GM19239 (cell line): ENCODE results near the gene SNHG17.
"Not testable (repeated sequence)": the region's sequence is repeated elsewhere in the genome, so short reads cannot be mapped to it uniquely, and the experiment has no call there.

Experiments
- DNase-seq: peaks from one replicate; pipeline ENCODE4 v3.0.0; 2011; ENCODE audit warnings: low spot score; ENCODE audit not compliant: insufficient read length
- FAIRE-seq: peaks from 2 replicates; lab custom pipeline; 2011; peaks lifted over from hg19 to GRCh38; lab: Jason Lieb, UNC

SNHG17 gene

DNA sequence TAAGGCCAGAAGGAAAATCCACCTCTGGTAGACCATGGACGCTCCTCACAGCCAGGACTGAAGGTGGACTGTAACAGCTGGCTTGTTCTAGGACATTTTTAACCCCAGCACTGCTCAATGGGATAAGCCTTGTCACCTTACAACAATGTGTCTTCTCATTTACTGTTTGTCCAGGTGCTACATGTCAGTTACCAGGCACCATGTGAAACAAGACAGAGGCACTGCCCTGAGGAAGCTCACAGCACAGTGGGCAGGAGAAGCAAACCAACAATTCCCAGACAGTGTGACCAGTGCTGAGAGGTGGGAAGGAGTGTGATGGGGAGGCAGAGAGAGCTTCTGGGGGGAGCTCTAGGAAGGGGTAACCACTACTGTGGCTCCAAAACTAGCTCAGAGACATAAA is 10.7 kb downstream of the SNHG17 start:
- FAIRE-seq, result no peak
- no peak for DNase-seq

DNA sequence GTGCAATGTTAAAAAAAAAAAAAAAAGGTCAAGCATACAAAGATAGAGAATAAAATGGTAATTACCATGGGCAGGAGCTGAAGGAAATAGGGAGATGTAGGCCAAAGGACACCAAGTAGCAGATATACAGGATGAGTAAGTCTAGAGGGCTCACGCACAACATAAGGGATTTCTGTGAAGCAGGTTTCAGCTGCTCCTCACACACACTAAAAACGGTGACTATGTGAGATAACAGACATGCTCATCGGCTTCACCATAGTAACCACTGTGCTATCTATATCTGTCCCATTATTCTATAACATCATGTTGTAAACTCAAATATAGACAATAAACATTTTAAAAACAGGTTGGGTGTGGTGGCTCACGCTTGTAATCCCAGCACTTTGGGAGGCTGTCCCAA is 11.6 kb downstream of the SNHG17 start:
- no peak for FAIRE-seq
- DNase-seq, result no peak

- DNase-seq, result no peak
Measured at GRCh38 chr20:38421915-38422314, 13.2 kb downstream of the SNHG17 start.

DNA sequence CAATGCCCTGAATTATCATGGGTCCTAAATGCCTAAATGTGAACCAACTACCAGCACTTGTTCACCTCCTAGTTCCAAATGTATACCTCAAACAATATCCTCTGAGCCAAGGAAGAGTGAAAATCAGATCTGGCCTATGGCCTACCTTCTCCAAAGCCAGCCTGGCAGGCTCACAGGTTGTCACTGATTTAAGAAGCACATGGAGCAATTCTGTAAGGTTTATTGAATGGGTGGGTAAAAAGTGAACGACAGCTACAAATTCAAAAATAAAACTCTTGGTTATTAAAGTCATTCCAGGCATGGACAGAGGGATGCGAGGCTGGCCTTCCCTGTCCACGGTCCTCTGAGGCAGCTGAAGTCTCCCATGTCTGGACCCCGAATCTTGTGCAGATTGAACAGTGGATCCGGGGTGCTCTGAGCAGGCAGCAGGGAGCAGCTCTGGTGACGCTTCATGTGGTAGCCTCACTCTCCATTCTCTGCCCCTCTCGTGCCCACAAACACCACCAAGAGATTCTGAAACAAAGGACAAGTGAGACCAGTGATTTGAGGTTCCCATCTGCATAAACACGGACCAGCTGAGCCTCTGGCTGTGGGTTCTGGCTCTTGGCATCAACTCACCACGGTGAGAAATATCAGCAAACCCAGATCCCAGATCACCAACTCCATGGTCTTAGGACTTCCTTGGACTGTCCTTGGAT is 14.6 kb downstream of the SNHG17 start:
- DNase-seq (no peak), FAIRE-seq (no peak)

More at GRCh38 chr20:38421915-38422314, 13.2 kb downstream of the SNHG17 start:
- no peak for FAIRE-seq

DNA sequence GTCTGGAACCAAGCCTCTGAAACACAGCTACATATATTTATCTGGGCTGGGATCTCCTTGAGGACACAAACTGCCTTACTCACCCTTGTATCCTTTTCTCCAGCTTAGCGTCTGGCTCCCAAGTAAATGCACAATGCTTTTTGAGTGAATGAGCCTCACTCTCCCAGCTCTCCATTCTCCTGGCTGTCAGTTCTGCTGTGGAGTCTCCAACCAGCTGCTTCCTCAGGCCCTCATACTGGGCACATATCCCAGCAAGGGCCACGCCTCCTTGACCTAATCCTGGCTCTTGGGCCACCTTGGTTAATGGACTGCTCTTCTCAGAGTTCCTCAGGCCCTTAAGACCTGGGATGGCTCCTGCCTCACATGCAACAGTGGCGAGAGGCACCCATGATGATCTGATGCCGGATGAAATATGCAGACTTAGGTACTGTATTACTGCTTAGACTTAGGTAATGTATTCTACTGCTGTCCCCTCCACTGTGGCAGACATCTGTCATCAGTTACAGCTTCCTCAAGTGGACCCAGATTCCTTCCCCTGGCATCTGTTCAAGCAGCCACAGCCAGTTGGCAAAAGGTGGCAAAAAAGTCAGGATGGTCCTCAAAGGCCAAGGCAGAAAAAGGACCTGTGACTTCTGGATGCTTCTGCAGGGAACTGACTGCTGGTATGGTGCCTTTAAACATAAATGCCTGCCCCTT is 16.5 kb downstream of the SNHG17 start:
- no peak for DNase-seq
- FAIRE-seq, result no peak

DNA sequence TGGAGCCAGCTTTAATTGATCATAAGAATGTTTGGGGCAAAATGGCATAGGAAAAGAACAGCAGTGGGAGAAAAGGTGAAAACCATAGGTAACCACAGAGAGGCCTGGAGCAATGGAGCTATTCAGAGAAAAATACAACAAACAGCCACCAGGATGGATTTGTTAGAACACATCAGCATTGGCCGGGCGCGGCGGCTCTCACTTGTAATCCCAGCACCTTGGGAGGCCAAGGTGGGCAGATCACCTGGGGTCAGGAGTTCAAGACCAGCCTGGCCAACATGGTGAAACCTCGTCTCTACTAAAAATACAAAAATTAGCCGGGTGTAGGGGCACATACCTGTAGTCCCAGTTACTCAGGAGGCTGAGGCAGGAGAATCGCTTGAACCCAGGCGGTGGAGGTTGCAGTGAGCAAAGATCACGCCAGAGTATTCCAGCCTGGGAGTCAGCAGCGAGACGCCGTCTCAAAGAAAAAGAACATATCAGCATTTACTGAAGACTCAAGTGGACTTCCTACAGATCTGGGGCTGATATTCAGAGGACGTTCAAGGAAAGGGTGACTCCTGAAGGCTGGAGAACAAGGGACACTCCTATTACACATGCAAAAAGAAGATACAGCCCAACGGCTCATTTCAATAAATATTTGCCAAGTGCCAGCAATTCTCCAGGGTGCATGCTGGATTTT is 20.2 kb downstream of the SNHG17 start:
- DNase-seq (no peak), FAIRE-seq (no peak)

- DNase-seq, result no peak
- FAIRE-seq, result no peak
Measured at GRCh38 chr20:38412877-38413577, 22.1 kb downstream of the SNHG17 start.

DNA sequence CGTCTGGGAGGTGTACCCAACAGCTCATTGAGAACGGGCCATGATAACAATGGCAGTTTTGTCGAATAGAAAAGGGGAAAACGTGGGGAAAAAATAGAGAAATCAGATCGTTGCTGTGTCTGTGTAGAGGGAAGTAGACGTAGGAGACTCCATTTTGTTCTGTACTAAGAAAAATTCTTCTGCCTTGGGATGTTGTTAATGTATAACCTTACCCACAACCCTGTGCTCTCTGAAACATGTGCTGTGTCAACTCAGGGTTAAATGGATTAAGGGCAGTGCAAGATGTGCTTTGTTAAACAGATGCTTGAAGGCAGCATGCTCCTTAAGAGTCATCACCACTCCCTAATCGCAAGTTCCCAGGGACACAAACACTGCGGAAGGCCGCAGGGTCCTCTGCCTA is 27.3 kb downstream of the SNHG17 start:
- not testable (repeated sequence) for DNase-seq, FAIRE-seq

DNA sequence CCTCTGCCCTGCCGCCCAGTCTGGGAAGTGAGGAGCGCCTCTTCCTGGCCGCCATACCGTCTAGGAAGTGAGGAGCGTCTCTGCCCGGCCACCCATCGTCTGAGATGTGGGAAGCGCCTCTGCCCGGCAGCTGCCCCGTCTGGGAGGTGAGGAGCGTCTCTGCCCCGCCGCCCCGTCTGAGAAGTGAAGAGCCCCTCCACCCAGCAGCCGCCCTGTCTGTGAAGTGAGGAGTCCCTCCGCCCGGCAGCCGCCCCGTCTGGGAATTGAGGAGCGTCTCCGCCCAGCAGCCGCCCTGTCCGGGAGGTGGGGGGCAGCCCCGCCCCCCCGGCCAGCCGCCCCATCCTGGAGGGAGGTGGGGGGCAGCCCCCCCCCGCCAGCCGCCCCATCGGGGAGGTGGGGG is 27.8 kb downstream of the SNHG17 start:
- no peak for FAIRE-seq
- DNase-seq, result no peak

DNA sequence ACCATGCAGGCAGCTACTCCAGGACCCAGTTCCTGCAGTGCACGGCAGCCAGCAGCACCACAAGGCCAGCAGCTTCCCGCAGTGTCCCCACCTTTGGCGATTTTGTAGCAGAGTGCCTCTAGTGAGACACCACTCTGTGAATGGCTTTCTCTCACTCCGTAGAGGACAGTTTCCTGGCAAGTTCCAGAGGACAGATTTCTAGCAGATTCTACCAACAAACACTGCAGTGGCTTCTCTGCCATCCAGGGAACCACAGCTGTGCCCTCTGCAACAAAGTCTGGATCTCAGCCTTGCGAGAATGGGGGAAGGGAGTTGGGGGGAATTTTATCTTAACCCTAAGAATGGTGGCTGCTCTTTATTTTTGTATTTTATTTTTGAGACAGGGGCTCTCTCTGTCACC is 28.7 kb downstream of the SNHG17 start:
- FAIRE-seq (no peak), DNase-seq (no peak)

DNA sequence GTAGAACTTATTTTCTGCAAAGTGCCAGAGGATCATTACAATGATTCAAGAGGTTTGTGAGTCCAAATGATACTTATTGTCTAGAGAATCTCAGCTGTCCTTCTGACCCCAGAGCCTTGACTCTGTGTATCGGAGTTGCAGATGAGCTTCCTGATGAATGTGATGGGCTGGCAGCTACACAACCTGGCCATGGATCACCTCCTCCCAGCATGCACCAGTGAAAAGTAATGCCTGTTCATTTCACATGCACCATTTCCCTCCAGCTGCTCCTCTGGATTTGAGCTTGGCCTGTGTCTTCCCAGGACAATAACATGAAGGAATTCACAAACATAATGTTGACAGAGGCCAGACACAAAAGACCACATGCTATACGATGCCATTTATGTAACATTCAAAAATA is 30.0 kb downstream of the SNHG17 start:
- FAIRE-seq, result no peak
- DNase-seq, result no peak

DNA sequence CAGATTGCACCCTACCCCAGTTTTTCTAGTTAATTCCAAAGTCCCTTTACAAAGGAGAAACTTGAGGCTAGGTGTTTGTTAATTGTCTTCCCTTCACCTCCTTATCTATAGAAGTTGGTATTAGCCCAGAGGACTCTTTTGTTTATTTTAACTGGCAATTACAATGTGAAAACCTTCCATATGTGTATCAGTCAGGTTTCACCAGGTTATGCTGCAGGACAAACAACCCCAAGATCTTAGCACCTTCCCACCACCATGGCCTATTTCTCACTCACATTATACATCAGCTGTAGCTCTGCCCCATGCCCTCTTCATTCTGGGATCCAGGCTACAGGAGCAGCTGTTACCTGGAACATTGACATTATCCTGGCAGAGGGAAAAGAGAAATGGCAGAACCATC is 31.1 kb downstream of the SNHG17 start:
- FAIRE-seq (no peak), DNase-seq (no peak)

GRCh38 chr20:38402816-38403215 is 32.3 kb downstream of the SNHG17 start:
- FAIRE-seq (no peak), DNase-seq (no peak)

- FAIRE-seq (no peak), DNase-seq (no peak)
Measured at GRCh38 chr20:38402089-38402488, 33.0 kb downstream of the SNHG17 start.

GRCh38 chr20:38395751-38396395 is 39.3 kb downstream of the SNHG17 start:
- DNase-seq, FAIRE-seq: not testable (repeated sequence)

DNA sequence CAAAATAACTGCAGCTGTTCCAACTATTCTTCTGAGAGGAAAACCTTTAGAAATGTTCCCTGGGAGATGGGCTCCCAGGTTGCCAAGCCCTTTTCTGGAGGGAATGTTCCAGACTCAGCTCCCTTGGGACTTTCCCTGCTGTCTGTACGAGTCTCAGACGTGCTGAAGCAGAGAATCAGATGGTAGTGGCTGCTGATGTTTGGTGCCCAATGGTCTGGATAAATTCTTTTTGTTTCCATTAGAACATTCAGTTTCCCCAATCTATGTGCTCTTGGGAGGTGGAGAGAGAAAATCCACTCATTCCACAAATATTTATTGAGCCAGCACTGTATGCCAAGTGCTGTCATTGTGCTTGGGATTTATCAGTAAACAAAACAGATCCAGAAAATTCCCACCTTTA is 40.0 kb downstream of the SNHG17 start:
- DNase-seq, result no peak
- no peak for FAIRE-seq

GRCh38 chr20:38393259-38393658 is 41.9 kb downstream of the SNHG17 start:
- DNase-seq, result no peak
- no peak for FAIRE-seq

DNA sequence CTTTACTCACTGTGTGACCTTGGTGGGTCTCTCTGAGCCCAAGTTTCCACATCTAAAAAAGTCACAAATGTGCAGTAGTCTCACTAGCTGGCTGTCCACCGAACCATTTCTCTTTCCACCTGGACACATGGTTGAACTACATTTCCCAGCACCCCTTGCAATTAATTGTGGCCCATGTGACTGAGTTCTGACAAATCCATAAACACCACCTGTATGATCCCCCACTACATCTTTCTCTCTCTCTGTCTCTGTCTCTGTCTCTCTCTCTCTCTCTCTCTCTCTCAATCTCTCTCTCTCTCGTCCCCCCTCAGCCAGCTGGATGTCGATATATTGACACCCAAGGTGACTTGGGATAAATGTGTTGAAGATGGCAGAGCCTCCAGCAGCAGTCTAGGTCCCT is 42.8 kb downstream of the SNHG17 start:
- FAIRE-seq, result no peak

GRCh38 chr20:38387953-38388352 is 47.2 kb downstream of the SNHG17 start:
- DNase-seq, result no peak

More for the DNA sequence above, 42.8 kb downstream of the SNHG17 start:
- no peak for DNase-seq

DNA sequence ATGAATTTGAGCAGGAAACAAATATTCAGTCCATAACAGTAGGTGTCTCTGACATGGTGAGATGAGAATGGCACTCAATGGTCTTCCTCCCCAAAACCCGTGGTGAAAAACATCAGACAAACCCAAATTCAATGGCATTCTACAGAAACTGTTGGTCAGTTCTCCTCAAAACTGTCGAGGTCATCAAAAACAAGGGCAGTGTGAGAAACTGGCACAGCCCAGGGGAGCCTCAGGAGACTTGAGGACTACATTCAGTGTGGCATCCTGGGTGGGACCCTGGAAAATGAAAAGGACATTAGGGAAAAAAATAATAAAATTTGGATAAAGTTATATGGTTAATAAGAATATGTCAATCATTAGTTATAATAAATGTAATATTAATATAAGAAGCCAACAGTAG is 48.3 kb downstream of the SNHG17 start:
- DNase-seq (no peak), FAIRE-seq (no peak)

More at GRCh38 chr20:38387953-38388352, 47.2 kb downstream of the SNHG17 start:
- no peak for FAIRE-seq
